ENCODE results near the gene EXD1. TPM values are rescaled to one million over a fixed set of nuclear protein-coding genes. Genes with fewer than 3 reads are reported as not detected.

EXD1 gene
- total and polyA plus RNA-seq, 9 of the 15 experiments (the other 6 are each of a cell fraction or from before 2014, with no cell fraction given) = not detected

- TF ChIP-seq MAZ (CRISPR knock-in tag; conservative IDR thresholded peaks at IDR 0.05 in 1 of 2, IDR thresholded peaks at IDR 0.05 in 1 of 2) (peak; percentile 87 to 91), ZBTB40 (IDR thresholded peaks at IDR 0.05) (peak; percentile 61; the same call in 1 of the 2 replicates), ZBTB40 (CRISPR knock-in tag; IDR thresholded peaks at IDR 0.05) (peak; percentile 57), KLF1 (tag; IDR thresholded peaks at IDR 0.05) (peak; percentile 72; the same call in 1 of the 2 replicates), ZNF717 (CRISPR knock-in tag; IDR thresholded peaks at IDR 0.05) (no peak), NCOA2 (IDR thresholded peaks at IDR 0.05; ENCODE audit: partially characterized antibody in 2 of 2) (no peak), NRF1 (conservative IDR thresholded peaks at IDR 0.05 in 1 of 2, IDR thresholded peaks at IDR 0.05 in 1 of 2) (peak; percentile 78 to 79), TCF7 (IDR thresholded peaks at IDR 0.05; ENCODE audit: borderline replicate concordance) (no peak; the same call in 1 of the 2 replicates), SRSF1 (IDR thresholded peaks at IDR 0.05; ENCODE audit: low read depth, low read length) (no peak)
- TF ChIP-seq, protein P1, sequence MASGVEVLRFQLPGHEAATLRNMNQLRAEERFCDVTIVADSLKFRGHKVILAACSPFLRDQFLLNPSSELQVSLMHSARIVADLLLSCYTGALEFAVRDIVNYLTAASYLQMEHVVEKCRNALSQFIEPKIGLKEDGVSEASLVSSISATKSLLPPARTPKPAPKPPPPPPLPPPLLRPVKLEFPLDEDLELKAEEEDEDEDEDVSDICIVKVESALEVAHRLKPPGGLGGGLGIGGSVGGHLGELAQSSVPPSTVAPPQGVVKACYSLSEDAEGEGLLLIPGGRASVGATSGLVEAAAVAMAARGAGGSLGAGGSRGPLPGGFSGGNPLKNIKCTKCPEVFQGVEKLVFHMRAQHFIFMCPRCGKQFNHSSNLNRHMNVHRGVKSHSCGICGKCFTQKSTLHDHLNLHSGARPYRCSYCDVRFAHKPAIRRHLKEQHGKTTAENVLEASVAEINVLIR (CRISPR knock-in tag; IDR thresholded peaks at IDR 0.05) = peak; percentile 66
- TF ChIP-seq, protein P2, sequence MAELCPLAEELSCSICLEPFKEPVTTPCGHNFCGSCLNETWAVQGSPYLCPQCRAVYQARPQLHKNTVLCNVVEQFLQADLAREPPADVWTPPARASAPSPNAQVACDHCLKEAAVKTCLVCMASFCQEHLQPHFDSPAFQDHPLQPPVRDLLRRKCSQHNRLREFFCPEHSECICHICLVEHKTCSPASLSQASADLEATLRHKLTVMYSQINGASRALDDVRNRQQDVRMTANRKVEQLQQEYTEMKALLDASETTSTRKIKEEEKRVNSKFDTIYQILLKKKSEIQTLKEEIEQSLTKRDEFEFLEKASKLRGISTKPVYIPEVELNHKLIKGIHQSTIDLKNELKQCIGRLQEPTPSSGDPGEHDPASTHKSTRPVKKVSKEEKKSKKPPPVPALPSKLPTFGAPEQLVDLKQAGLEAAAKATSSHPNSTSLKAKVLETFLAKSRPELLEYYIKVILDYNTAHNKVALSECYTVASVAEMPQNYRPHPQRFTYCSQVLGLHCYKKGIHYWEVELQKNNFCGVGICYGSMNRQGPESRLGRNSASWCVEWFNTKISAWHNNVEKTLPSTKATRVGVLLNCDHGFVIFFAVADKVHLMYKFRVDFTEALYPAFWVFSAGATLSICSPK (IDR thresholded peaks at IDR 0.05; ENCODE audit: borderline replicate concordance) = no peak
These were observed at the start of gene EXD1, which contains the start of gene CHP1 (continued) for GRCh38 chr15:41230650-41231421.

Data from K562 (cell line).